ENCODE data around the gene SWI5.

SWI5 gene

GRCh38 chr9:128316421-128316820 lies 40.3 kb downstream of the SWI5 start:
- no peak overlapping the region for H3K27ac ChIP-seq (ENCODE audit: low read depth, low read length)
- no peaks in the 10 kb centered on the region for H3K9me3 ChIP-seq (ENCODE audit: control insufficient read depth in 5 of 5, low read length in 5 of 5)
- H3K36me3 ChIP-seq (ENCODE audit: control insufficient read depth in 5 of 5, insufficient read depth in 5 of 5, low read length in 5 of 5), result peaks cover 4 to 47% (median 36%) of the 10 kb centered on the region in 5 donors
- no peaks in the 10 kb centered on the region for H3K27me3 ChIP-seq (ENCODE audit: control insufficient read depth in 5 of 5, insufficient read depth in 4 of 5, low read length in 5 of 5)
- peaks cover 0 to 4% (median 3%) of the 10 kb centered on the region in 5 donors for H3K4me1 ChIP-seq (ENCODE audit: control insufficient read depth in 5 of 5, insufficient read depth in 5 of 5, low read length in 5 of 5)
- no peak overlapping the region for H3K4me3 ChIP-seq (ENCODE audit: low read depth in 1 of 5, low read length in 5 of 5)
- H3K9ac ChIP-seq (ENCODE audit: low read length in 5 of 5), result no peak overlapping the region

DNA sequence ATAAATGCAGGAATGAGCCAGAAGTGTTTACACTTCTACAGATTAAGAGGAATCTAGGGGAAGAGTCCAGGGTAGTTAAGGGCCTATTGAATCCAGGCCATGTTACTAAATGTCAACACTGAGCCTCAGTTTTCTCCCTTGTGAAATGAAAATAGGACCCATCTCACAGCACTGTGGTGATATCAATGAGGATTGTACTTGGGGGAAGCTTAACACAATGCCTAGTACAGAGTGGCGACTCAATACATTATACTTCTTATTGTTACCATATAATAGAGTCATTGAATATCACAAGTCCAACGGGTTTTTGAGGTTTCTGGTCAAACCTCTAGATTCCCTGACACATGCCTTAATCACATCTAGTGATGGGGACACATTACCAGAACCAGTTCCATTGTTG lies 41.6 kb downstream of the SWI5 start:
- Histone ChIP-seq H3K36me3 (ENCODE audit: control insufficient read depth in 5 of 5, insufficient read depth in 5 of 5, low read length in 5 of 5) (peaks cover 4 to 45% (median 35%) of the 10 kb centered on the region in 5 donors), H3K27ac (ENCODE audit: low read depth, low read length) (no peak overlapping the region), H3K9ac (ENCODE audit: low read length in 5 of 5) (no peak overlapping the region)

GRCh38 chr9:128321343-128321742 lies 45.3 kb downstream of the SWI5 start:
- Histone ChIP-seq H3K9ac (ENCODE audit: low read length in 5 of 5) (peak overlapping the region in 1 of 5 donors; percentile 88), H3K4me1 (ENCODE audit: control insufficient read depth in 5 of 5, insufficient read depth in 5 of 5, low read length in 5 of 5) (peaks cover 3 to 26% (median 25%) of the 10 kb centered on the region in 5 donors), H3K4me3 (ENCODE audit: low read depth in 1 of 5, low read length in 5 of 5) (peak overlapping the region in 3 of 5 donors; percentile 91 to 99 (median 95)), H3K9me3 (ENCODE audit: control insufficient read depth in 5 of 5, low read length in 5 of 5) (no peaks in the 10 kb centered on the region), H3K36me3 (ENCODE audit: control insufficient read depth in 5 of 5, insufficient read depth in 5 of 5, low read length in 5 of 5) (peaks cover 4 to 32% (median 26%) of the 10 kb centered on the region in 5 donors), H3K27ac (ENCODE audit: low read depth, low read length) (no peak overlapping the region), H3K27me3 (ENCODE audit: control insufficient read depth in 5 of 5, insufficient read depth in 4 of 5, low read length in 5 of 5) (no peaks in the 10 kb centered on the region)

More for the DNA sequence above, 41.6 kb downstream of the SWI5 start:
- no peaks in the 10 kb centered on the region for H3K9me3 ChIP-seq (ENCODE audit: control insufficient read depth in 5 of 5, low read length in 5 of 5)
- peaks cover 0 to 11% (median 11%) of the 10 kb centered on the region in 5 donors for H3K4me1 ChIP-seq (ENCODE audit: control insufficient read depth in 5 of 5, insufficient read depth in 5 of 5, low read length in 5 of 5)
- no peak overlapping the region for H3K4me3 ChIP-seq (ENCODE audit: low read depth in 1 of 5, low read length in 5 of 5)
- no peaks in the 10 kb centered on the region for H3K27me3 ChIP-seq (ENCODE audit: control insufficient read depth in 5 of 5, insufficient read depth in 4 of 5, low read length in 5 of 5)

- Histone ChIP-seq H3K4me3 (ENCODE audit: low read depth in 1 of 5, low read length in 5 of 5) (peak overlapping the region; percentile 84 to 99 (median 91)), H3K9ac (ENCODE audit: low read length in 5 of 5) (peak overlapping the region; percentile 23 to 89 (median 80)), H3K27me3 (ENCODE audit: control insufficient read depth in 5 of 5, insufficient read depth in 4 of 5, low read length in 5 of 5) (no peaks in the 10 kb centered on the region), H3K36me3 (ENCODE audit: control insufficient read depth in 5 of 5, insufficient read depth in 5 of 5, low read length in 5 of 5) (peaks cover 4 to 30% (median 21%) of the 10 kb centered on the region in 5 donors), H3K4me1 (ENCODE audit: control insufficient read depth in 5 of 5, insufficient read depth in 5 of 5, low read length in 5 of 5) (peaks cover 3 to 26% (median 25%) of the 10 kb centered on the region in 5 donors), H3K27ac (ENCODE audit: low read depth, low read length) (peak overlapping the region; percentile 85), H3K9me3 (ENCODE audit: control insufficient read depth in 5 of 5, low read length in 5 of 5) (no peaks in the 10 kb centered on the region)
Measured at GRCh38 chr9:128321879-128322403, 45.9 kb downstream of the SWI5 start.

GRCh38 chr9:128322404-128323211 lies 46.5 kb downstream of the SWI5 start, which contains the start of the genes COQ4 and TRUB2:
TSS of gene COQ4 (plus strand) at chr9:128322839. CDS start at chr9:128322859, 20 bp downstream.
TSS of gene TRUB2 (minus strand) at chr9:128322447. CDS start at chr9:128322408, 39 bp downstream.
- H3K9ac ChIP-seq (ENCODE audit: low read length in 5 of 5), result peak within 1 kb of the TSS; percentile 77 to 89 (median 87)
- H3K27me3 ChIP-seq (ENCODE audit: control insufficient read depth in 5 of 5, insufficient read depth in 4 of 5, low read length in 5 of 5), result no peaks in the 10 kb centered on the region
- H3K9me3 ChIP-seq (ENCODE audit: control insufficient read depth in 5 of 5, low read length in 5 of 5), result no peaks in the 10 kb centered on the region
- H3K4me3 ChIP-seq (ENCODE audit: low read depth in 1 of 5, low read length in 5 of 5), result peak within 1 kb of the TSS; percentile 84 to 99 (median 91)
- peak within 1 kb of the TSS; percentile 85 for H3K27ac ChIP-seq (ENCODE audit: low read depth, low read length)
- H3K4me1 ChIP-seq (ENCODE audit: control insufficient read depth in 5 of 5, insufficient read depth in 5 of 5, low read length in 5 of 5), result peaks cover 3 to 26% (median 25%) of the 10 kb centered on the region in 5 donors
- H3K36me3 ChIP-seq (ENCODE audit: control insufficient read depth in 5 of 5, insufficient read depth in 5 of 5, low read length in 5 of 5), result peaks cover 2 to 28% (median 17%) of the 10 kb centered on the region in 5 donors

DNA sequence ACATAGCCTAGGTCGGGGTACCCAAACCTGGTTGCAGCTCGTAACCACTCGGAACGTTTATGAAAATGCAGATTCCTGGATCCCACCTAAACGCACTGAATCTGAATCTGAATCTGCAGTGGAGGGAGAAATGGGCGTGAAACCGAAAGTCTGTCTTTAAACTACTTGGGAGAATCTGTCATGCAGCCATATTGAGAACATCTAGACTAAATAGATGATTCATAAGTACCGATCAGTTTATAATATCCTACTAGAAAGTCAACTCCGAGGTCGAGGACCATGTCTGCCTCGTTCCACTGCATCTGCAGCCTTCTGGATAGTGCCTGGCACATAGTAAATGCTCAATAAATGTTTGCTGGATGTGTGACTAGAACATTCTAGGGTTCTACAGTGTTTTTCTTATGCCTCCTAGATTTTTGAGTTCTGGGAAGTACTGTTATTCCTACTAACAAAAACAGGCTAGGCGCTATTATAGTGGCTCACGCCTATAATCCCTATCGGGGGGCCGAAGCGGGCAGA lies 47.2 kb downstream of the SWI5 start:
- H3K9ac ChIP-seq (ENCODE audit: low read length in 5 of 5), result peak overlapping the region; percentile 43 to 89 (median 80)
- H3K27me3 ChIP-seq (ENCODE audit: control insufficient read depth in 5 of 5, insufficient read depth in 4 of 5, low read length in 5 of 5), result no peaks in the 10 kb centered on the region
- peaks cover 0 to 32% (median 21%) of the 10 kb centered on the region in 5 donors for H3K36me3 ChIP-seq (ENCODE audit: control insufficient read depth in 5 of 5, insufficient read depth in 5 of 5, low read length in 5 of 5)
- H3K27ac ChIP-seq (ENCODE audit: low read depth, low read length), result peak overlapping the region; percentile 85
- H3K4me3 ChIP-seq (ENCODE audit: low read depth in 1 of 5, low read length in 5 of 5), result peak overlapping the region; percentile 75 to 95 (median 88)
- no peaks in the 10 kb centered on the region for H3K9me3 ChIP-seq (ENCODE audit: control insufficient read depth in 5 of 5, low read length in 5 of 5)
- H3K4me1 ChIP-seq (ENCODE audit: control insufficient read depth in 5 of 5, insufficient read depth in 5 of 5, low read length in 5 of 5), result peaks cover 3 to 26% (median 25%) of the 10 kb centered on the region in 5 donors

- Histone ChIP-seq H3K36me3 (ENCODE audit: control insufficient read depth in 5 of 5, insufficient read depth in 5 of 5, low read length in 5 of 5) (peaks cover 0 to 38% (median 26%) of the 10 kb centered on the region in 5 donors), H3K27ac (ENCODE audit: low read depth, low read length) (no peak overlapping the region), H3K4me1 (ENCODE audit: control insufficient read depth in 5 of 5, insufficient read depth in 5 of 5, low read length in 5 of 5) (peaks cover 3 to 26% (median 25%) of the 10 kb centered on the region in 5 donors), H3K9me3 (ENCODE audit: control insufficient read depth in 5 of 5, low read length in 5 of 5) (no peaks in the 10 kb centered on the region), H3K27me3 (ENCODE audit: control insufficient read depth in 5 of 5, insufficient read depth in 4 of 5, low read length in 5 of 5) (no peaks in the 10 kb centered on the region), H3K9ac (ENCODE audit: low read length in 5 of 5) (peak overlapping the region in 3 of 5 donors; percentile 77 to 88 (median 80)), H3K4me3 (ENCODE audit: low read depth in 1 of 5, low read length in 5 of 5) (peak overlapping the region; percentile 75 to 95 (median 88))
Measured at GRCh38 chr9:128323791-128324190, 47.7 kb downstream of the SWI5 start.

DNA sequence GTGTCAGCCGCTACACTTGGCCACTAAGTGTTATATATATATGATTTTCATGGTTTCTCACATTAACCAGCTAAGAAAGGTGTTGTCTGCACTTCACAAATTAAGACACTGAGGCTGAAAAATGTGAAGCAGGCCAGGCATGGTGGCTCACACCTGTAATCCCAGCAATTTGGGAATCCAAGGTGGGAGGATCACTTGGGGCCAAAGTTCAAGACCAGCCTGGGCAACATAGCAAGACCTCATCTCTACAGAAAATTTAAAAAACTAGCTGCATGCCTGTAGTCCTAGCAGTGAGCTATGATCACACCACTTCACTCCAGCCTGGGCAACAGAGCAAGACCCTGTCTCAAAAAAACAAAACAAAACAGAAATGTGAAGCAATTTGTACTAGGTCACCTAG lies 48.3 kb downstream of the SWI5 start:
- no peak overlapping the region for H3K4me3 ChIP-seq (ENCODE audit: low read depth in 1 of 5, low read length in 5 of 5)
- H3K9ac ChIP-seq (ENCODE audit: low read length in 5 of 5), result no peak overlapping the region
- H3K27me3 ChIP-seq (ENCODE audit: control insufficient read depth in 5 of 5, insufficient read depth in 4 of 5, low read length in 5 of 5), result no peaks in the 10 kb centered on the region
- peaks cover 0 to 41% (median 29%) of the 10 kb centered on the region in 5 donors for H3K36me3 ChIP-seq (ENCODE audit: control insufficient read depth in 5 of 5, insufficient read depth in 5 of 5, low read length in 5 of 5)
- H3K9me3 ChIP-seq (ENCODE audit: control insufficient read depth in 5 of 5, low read length in 5 of 5), result no peaks in the 10 kb centered on the region
- no peak overlapping the region for H3K27ac ChIP-seq (ENCODE audit: low read depth, low read length)
- peaks cover 3 to 26% (median 25%) of the 10 kb centered on the region in 5 donors for H3K4me1 ChIP-seq (ENCODE audit: control insufficient read depth in 5 of 5, insufficient read depth in 5 of 5, low read length in 5 of 5)

DNA sequence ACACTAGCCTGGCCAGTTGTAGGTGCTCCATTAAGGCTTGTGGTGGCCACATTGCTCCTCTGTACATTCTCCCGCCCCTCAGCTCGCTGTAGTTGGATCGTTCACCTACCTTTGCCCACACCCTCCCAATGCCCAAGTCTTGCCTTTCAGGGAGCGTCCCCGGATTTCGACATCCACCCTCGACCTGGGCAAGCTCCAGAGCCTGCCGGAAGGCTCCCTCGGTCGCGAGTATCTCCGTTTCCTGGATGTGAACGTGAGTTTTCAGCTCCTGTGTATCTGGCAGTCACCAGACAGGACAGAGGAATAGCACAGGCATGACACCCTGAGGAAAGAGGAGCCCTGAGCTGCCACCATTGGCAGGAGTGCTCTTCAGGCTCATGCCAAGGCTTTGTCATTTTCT lies 49.6 kb downstream of the SWI5 start:
- no peaks in the 10 kb centered on the region for H3K27me3 ChIP-seq (ENCODE audit: control insufficient read depth in 5 of 5, insufficient read depth in 4 of 5, low read length in 5 of 5)
- no peak overlapping the region for H3K27ac ChIP-seq (ENCODE audit: low read depth, low read length)
- no peaks in the 10 kb centered on the region for H3K9me3 ChIP-seq (ENCODE audit: control insufficient read depth in 5 of 5, low read length in 5 of 5)
- no peak overlapping the region for H3K9ac ChIP-seq (ENCODE audit: low read length in 5 of 5)
- H3K4me3 ChIP-seq (ENCODE audit: low read depth in 1 of 5, low read length in 5 of 5), result no peak overlapping the region
- peaks cover 0 to 45% (median 29%) of the 10 kb centered on the region in 5 donors for H3K36me3 ChIP-seq (ENCODE audit: control insufficient read depth in 5 of 5, insufficient read depth in 5 of 5, low read length in 5 of 5)
- H3K4me1 ChIP-seq (ENCODE audit: control insufficient read depth in 5 of 5, insufficient read depth in 5 of 5, low read length in 5 of 5), result peaks cover 3 to 26% (median 25%) of the 10 kb centered on the region in 5 donors

All from subcutaneous abdominal adipose tissue (tissue), 5 donors.